RWPE2 (cell line): ENCODE measurements around the gene KCNMB2.

ENCODE experiments used
- ATAC-seq: fragments of 200-7000 bp; cut with Tn5 transposase; 3 replicates; pipeline ENCODE4 v1.9.1; 2021; ENCODE audit warnings: low read depth
- DNase-seq: peaks from one replicate; pipeline ENCODE4 v3.0.0-alpha.2; 2020; ENCODE audit warnings: low spot score
- H3K27ac ChIP-seq: fragments of 450-650 bp; 2 replicates; pipeline ENCODE4 v1.5.1; 2017; ENCODE audit warnings: mild to moderate bottlenecking; ENCODE audit not compliant: poor library complexity, severe bottlenecking
- H3K27me3 ChIP-seq: fragments of 250-450 bp; sonication (Bioruptor Pico); 2 replicates; pipeline ENCODE4 v1.5.1; 2021; ENCODE audit warnings: mild to moderate bottlenecking, moderate library complexity; ENCODE audit not compliant: insufficient read depth, poor library complexity, severe bottlenecking
- H3K36me3 ChIP-seq: fragments of 250-450 bp; sonication (Bioruptor Pico); 2 replicates; pipeline ENCODE4 v1.5.1; 2020; ENCODE audit warnings: low read depth, mild to moderate bottlenecking, moderate library complexity
- H3K4me1 ChIP-seq: fragments of 250-450 bp; sonication (Bioruptor Pico); 2 replicates; pipeline ENCODE4 v1.5.1; 2021; ENCODE audit warnings: mild to moderate bottlenecking, moderate library complexity; ENCODE audit not compliant: insufficient read depth, poor library complexity, severe bottlenecking
- H3K4me3 ChIP-seq: fragments of 250-450 bp; sonication (Bioruptor Pico); 2 replicates; pipeline ENCODE4 v1.5.1; 2021; ENCODE audit warnings: mild to moderate bottlenecking, moderate library complexity; ENCODE audit not compliant: severe bottlenecking
- H3K9me3 ChIP-seq: fragments of 250-450 bp; sonication (Bioruptor Pico); 2 replicates; pipeline ENCODE4 v1.5.1; 2021; ENCODE audit warnings: mild to moderate bottlenecking, moderate library complexity; ENCODE audit not compliant: severe bottlenecking
- CTCF ChIP-seq: fragments of 450-650 bp; IDR thresholded peaks from one replicate; pipeline ENCODE4 v1.5.1; 2017; ENCODE audit warnings: mild to moderate bottlenecking, moderate library complexity; ENCODE audit not compliant: poor library complexity, severe bottlenecking

Gene KCNMB2

GRCh38 chr3:178868681-178869080 is 332.4 kb downstream of the KCNMB2 start:
- H3K4me1 ChIP-seq = no peaks in the 10 kb centered on the region
- H3K4me3 ChIP-seq = no peak overlapping the region
- no peaks in the 10 kb centered on the region for H3K27me3 ChIP-seq
- ATAC-seq (no peak), DNase-seq (no peak)
- H3K9me3 ChIP-seq = no peaks in the 10 kb centered on the region
- TF ChIP-seq CTCF = no peak
- no peak overlapping the region for H3K27ac ChIP-seq
- H3K36me3 ChIP-seq = no peaks in the 10 kb centered on the region

GRCh38 chr3:178870085-178870484 is 333.8 kb downstream of the KCNMB2 start:
- H3K27ac ChIP-seq = no peak overlapping the region
- no peaks in the 10 kb centered on the region for H3K4me1 ChIP-seq
- DNase-seq (no peak), ATAC-seq (no peak)
- TF ChIP-seq CTCF = no peak
- no peaks in the 10 kb centered on the region for H3K9me3 ChIP-seq
- H3K4me3 ChIP-seq = no peak overlapping the region
- H3K36me3 ChIP-seq = no peaks in the 10 kb centered on the region
- H3K27me3 ChIP-seq = no peaks in the 10 kb centered on the region

GRCh38 chr3:178875157-178875556 is 338.9 kb downstream of the KCNMB2 start:
- Histone ChIP-seq H3K9me3 (no peaks in the 10 kb centered on the region), H3K36me3 (no peaks in the 10 kb centered on the region), H3K27ac (no peak overlapping the region), H3K4me3 (no peak overlapping the region), H3K27me3 (no peaks in the 10 kb centered on the region), H3K4me1 (no peaks in the 10 kb centered on the region)
- ATAC-seq (no peak), DNase-seq (no peak)
- TF ChIP-seq CTCF = no peak

DNA sequence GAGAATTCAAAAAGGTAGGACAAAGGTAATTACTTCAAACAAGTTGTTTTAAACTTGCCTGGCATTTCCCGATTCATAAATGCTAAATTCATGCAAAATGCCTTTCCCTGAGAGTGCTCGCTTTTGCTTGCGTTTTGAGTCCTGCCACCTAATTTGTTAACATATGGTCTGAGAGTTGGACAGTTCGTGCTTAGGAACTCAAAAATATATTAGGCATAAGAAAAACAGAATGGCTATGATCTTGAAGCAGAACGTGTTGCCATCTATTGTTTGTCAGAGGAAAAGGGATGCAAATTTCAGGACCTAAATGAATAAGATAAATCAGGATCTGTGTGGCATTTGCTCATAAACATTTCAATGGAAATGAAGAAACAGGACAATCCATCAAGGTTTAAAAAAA is 339.6 kb downstream of the KCNMB2 start:
- no peak for TF ChIP-seq CTCF
- H3K36me3 ChIP-seq = no peaks in the 10 kb centered on the region
- H3K27me3 ChIP-seq = no peaks in the 10 kb centered on the region
- no peaks in the 10 kb centered on the region for H3K9me3 ChIP-seq
- no peak overlapping the region for H3K27ac ChIP-seq
- H3K4me1 ChIP-seq = no peaks in the 10 kb centered on the region
- DNase-seq (no peak), ATAC-seq (no peak)
- no peak overlapping the region for H3K4me3 ChIP-seq

DNA sequence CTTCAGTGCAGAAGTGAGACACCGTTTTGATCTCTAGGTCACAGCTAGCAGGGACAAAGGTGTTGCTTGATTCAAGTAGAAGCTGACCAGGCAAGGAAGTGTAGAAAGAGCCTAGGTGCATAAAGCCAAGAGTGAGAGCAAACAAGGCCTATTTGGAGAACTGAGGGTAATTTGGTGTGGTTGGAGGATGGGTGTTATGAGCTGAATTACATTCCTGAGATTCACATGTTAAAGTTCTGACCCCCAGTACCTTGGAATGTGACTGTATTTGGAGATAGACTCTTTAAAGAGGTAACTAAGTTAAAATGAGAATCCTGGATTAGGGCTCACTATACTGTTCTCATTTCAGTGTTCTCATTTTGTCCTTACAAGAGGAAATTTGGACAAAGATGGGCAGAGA is 344.0 kb downstream of the KCNMB2 start:
- Histone ChIP-seq H3K27ac (no peak overlapping the region), H3K9me3 (no peaks in the 10 kb centered on the region), H3K27me3 (no peaks in the 10 kb centered on the region), H3K4me3 (no peak overlapping the region), H3K4me1 (no peaks in the 10 kb centered on the region), H3K36me3 (no peaks in the 10 kb centered on the region)
- ATAC-seq = no peak
- no peak for TF ChIP-seq CTCF
- no peak for DNase-seq
